ENCODE data around the gene HES1. TPM values are rescaled to one million over a fixed set of nuclear protein-coding genes. Genes with fewer than 3 reads are reported as not detected.
A peak's percentile ranks its signal among the peaks of the same experiment; 100 is the strongest.

HES1 gene
- total RNA-seq, 4 donors from 2014 or later: 9.6 to 31.5 (median 15.4) TPM

DNA sequence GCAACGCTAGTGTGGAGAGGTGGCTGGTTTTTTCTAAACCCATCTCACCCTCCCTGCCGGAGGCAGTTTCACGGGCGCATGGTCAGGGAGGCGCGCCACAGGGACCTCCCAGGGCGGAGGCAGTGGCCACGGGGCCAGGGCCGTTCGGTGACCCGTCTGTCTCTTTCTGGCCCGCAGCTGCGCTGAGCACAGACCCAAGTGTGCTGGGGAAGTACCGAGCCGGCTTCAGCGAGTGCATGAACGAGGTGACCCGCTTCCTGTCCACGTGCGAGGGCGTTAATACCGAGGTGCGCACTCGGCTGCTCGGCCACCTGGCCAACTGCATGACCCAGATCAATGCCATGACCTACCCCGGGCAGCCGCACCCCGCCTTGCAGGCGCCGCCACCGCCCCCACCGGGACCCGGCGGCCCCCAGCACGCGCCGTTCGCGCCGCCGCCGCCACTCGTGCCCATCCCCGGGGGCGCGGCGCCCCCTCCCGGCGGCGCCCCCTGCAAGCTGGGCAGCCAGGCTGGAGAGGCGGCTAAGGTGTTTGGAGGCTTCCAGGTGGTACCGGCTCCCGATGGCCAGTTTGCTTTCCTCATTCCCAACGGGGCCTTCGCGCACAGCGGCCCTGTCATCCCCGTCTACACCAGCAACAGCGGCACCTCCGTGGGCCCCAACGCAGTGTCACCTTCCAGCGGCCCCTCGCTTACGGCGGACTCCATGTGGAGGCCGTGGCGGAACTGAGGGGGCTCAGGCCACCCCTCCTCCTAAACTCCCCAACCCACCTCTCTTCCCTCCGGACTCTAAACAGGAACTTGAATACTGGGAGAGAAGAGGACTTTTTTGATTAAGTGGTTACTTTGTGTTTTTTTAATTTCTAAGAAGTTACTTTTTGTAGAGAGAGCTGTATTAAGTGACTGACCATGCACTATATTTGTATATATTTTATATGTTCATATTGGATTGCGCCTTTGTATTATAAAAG, 1.8 kb downstream of the HES1 start:
- no peak for ATAC-seq
- Histone ChIP-seq H3K9me3 (no peaks in the 10 kb centered on the region), H3K4me1 (peaks cover 13 to 83% (median 48%) of the 10 kb centered on the region in 3 donors), H3K27me3 (no peaks in the 10 kb centered on the region), H3K27ac (peak overlapping the region; percentile 66 to 98 (median 94)), H3K4me3 (peak overlapping the region; percentile 54 to 70), H3K36me3 (no peaks in the 10 kb centered on the region)
- WGBS, 2 donors (ENCODE audit: low coverage in 1 of 2): 33 to 39% methylated on average over 7 to 9 of the region's 69 CpGs
- TF ChIP-seq, protein P1, sequence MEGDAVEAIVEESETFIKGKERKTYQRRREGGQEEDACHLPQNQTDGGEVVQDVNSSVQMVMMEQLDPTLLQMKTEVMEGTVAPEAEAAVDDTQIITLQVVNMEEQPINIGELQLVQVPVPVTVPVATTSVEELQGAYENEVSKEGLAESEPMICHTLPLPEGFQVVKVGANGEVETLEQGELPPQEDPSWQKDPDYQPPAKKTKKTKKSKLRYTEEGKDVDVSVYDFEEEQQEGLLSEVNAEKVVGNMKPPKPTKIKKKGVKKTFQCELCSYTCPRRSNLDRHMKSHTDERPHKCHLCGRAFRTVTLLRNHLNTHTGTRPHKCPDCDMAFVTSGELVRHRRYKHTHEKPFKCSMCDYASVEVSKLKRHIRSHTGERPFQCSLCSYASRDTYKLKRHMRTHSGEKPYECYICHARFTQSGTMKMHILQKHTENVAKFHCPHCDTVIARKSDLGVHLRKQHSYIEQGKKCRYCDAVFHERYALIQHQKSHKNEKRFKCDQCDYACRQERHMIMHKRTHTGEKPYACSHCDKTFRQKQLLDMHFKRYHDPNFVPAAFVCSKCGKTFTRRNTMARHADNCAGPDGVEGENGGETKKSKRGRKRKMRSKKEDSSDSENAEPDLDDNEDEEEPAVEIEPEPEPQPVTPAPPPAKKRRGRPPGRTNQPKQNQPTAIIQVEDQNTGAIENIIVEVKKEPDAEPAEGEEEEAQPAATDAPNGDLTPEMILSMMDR (IDR thresholded peaks at IDR 0.05): peak in 3 of 4 experiments; percentile 46 to 64 (median 58)
- TF ChIP-seq POLR2A (IDR thresholded peaks at IDR 0.05) (peak in 1 of 2 donors; percentile 15), EP300 (IDR thresholded peaks at IDR 0.05) (no peak), POLR2AphosphoS5 (IDR thresholded peaks at IDR 0.05) (peak; percentile 41)

DNA sequence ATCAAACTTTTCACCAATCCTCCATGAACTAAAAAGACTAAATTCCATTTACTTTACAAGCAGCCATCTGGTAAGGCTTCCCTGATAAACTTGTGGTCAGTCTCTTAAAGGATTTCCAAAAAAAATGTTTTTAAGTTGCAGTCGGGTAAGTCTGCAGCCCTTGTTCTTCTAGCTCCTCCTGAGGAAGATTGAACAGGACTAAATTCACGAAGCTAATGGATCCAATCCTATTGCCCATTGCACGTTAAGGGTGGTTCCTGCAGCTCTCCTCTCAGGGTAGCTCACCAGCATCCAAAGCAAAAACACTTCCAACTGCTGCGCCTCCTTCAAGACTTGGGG, 2.8 kb downstream of the HES1 start:
- no peaks in the 10 kb centered on the region for H3K27me3 ChIP-seq
- H3K27ac ChIP-seq: peak overlapping the region in 3 of 4 donors; percentile 97 to 98 (median 97)
- peaks cover 13 to 83% (median 50%) of the 10 kb centered on the region in 3 donors for H3K4me1 ChIP-seq
- WGBS, 2 donors (ENCODE audit: low coverage in 1 of 2): 40 to 45% methylated on average over 4 of the region's 4 CpGs
- H3K9me3 ChIP-seq: no peaks in the 10 kb centered on the region
- H3K4me3 ChIP-seq: peak overlapping the region in 1 of 2 donors; percentile 70
- no peak for TF ChIP-seq EP300 (IDR thresholded peaks at IDR 0.05)
- TF ChIP-seq, protein P1 (IDR thresholded peaks at IDR 0.05): no peak
- no peak for TF ChIP-seq POLR2AphosphoS5 (IDR thresholded peaks at IDR 0.05)
- no peak for TF ChIP-seq POLR2A (IDR thresholded peaks at IDR 0.05)
- ATAC-seq: no peak
- no peaks in the 10 kb centered on the region for H3K36me3 ChIP-seq

DNA sequence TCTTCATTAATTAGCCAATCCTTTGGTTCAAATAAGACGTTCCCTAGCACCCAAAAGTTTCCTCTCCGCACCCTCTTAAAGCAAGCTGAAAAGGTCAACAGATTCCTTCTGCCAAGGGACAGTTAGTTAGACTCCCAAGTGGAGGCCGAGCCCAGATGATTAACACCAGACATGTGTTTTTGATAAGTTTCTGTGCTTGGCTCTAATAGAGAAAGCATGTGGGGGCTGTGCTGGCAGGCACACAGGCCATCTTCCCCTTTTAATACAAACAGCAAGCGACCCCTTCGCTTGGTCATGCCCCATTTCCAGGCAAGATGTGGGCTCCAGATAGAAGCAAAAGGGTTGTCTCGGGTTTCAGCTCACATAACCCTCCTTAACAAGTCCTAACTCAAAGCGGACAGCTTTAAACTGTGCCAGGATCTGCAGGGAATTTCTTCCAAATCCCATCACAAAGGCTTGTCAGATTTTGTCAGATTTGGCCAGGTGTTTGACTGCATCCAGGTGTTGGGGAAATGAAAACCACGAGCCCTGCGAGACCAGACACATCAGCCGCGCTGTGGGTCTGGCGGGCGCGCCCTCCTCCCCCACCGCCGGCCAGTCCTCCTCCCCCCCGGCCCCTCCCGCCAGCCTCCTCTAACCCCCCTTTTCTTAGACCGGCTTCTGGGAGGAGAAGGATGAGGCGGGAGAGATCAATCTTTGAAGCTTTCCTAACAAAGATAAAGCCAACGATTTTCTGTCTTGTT, 3.3 kb downstream of the HES1 start:
- peak overlapping the region in 1 of 2 donors; percentile 70 for H3K4me3 ChIP-seq
- H3K27me3 ChIP-seq: no peaks in the 10 kb centered on the region
- TF ChIP-seq POLR2A (IDR thresholded peaks at IDR 0.05): no peak
- no peak for TF ChIP-seq EP300 (IDR thresholded peaks at IDR 0.05)
- TF ChIP-seq, protein P1 (IDR thresholded peaks at IDR 0.05): no peak
- TF ChIP-seq POLR2AphosphoS5 (IDR thresholded peaks at IDR 0.05): no peak
- ATAC-seq: no peak
- 12 to 28% methylated on average over 3 to 6 of the region's 21 CpGs for WGBS, 2 donors (ENCODE audit: low coverage in 1 of 2)
- no peaks in the 10 kb centered on the region for H3K9me3 ChIP-seq
- peak overlapping the region; percentile 14 to 98 (median 97) for H3K27ac ChIP-seq
- peaks cover 13 to 85% (median 50%) of the 10 kb centered on the region in 3 donors for H3K4me1 ChIP-seq
- no peaks in the 10 kb centered on the region for H3K36me3 ChIP-seq

DNA sequence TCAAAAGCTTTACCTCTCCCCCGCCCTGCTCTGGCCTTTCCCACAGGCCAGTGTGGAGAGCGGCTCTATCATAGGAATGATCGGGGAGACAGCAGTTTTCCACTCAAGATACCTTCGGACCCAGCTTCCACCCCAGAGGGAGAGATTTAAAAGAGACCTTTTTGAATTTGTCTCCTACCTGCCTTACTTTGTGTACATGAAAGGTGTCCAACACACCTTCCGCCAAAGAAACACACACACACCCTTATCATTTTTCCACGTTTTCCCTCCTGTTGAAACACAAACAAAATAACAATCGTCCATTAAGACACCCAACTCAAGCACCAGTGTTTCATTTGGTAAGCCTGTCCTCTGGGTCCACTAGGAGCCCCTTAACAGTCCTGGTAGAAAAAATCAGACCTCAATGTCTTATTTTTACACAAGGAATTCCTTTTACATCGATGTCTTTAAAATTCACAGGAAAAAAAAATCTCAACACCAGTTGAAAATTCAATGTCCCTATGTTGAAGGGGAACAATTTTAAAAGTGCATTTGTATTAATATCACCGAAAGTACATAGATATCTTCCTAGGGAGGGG, 4.0 kb downstream of the HES1 start:
- H3K9me3 ChIP-seq: no peaks in the 10 kb centered on the region
- 27 to 41% methylated on average over 8 to 9 of the region's 9 CpGs for WGBS, 2 donors (ENCODE audit: low coverage in 1 of 2)
- TF ChIP-seq EP300 (IDR thresholded peaks at IDR 0.05) (no peak), POLR2AphosphoS5 (IDR thresholded peaks at IDR 0.05) (no peak), POLR2A (IDR thresholded peaks at IDR 0.05) (no peak)
- TF ChIP-seq, protein P1 (IDR thresholded peaks at IDR 0.05): no peak
- no peaks in the 10 kb centered on the region for H3K27me3 ChIP-seq
- H3K27ac ChIP-seq: peak overlapping the region; percentile 14 to 98 (median 97)
- no peaks in the 10 kb centered on the region for H3K36me3 ChIP-seq
- peaks cover 13 to 89% (median 50%) of the 10 kb centered on the region in 3 donors for H3K4me1 ChIP-seq
- peak overlapping the region in 1 of 2 donors; percentile 70 for H3K4me3 ChIP-seq
- no peak for ATAC-seq
